Measurements from ENCODE around the gene TEPSIN.

TEPSIN gene

GRCh38 chr17:81200695-81201580 lies 37.9 kb downstream of the TEPSIN start:
- peak; percentile 66 for TF ChIP-seq CTCF (IDR thresholded peaks at IDR 0.05)
- no peak for TF ChIP-seq ZFX (IDR thresholded peaks at IDR 0.05; ENCODE audit: borderline replicate concordance)
- no peak overlapping the region for H3K27ac ChIP-seq

GRCh38 chr17:81200201-81200600 lies 38.7 kb downstream of the TEPSIN start:
- no peak for TF ChIP-seq ZFX (IDR thresholded peaks at IDR 0.05; ENCODE audit: borderline replicate concordance)
- no peak for TF ChIP-seq CTCF (IDR thresholded peaks at IDR 0.05)
- no peak overlapping the region for H3K27ac ChIP-seq

- H3K27ac ChIP-seq = no peak overlapping the region
- TF ChIP-seq CTCF (IDR thresholded peaks at IDR 0.05) = no peak
- TF ChIP-seq ZFX (IDR thresholded peaks at IDR 0.05; ENCODE audit: borderline replicate concordance) = no peak
These were observed 39.4 kb downstream of the TEPSIN start for GRCh38 chr17:81199482-81199830.

- H3K27ac ChIP-seq = no peak overlapping the region
- TF ChIP-seq ZFX (IDR thresholded peaks at IDR 0.05; ENCODE audit: borderline replicate concordance) (no peak), CTCF (IDR thresholded peaks at IDR 0.05) (no peak)
These were observed 39.9 kb downstream of the TEPSIN start for GRCh38 chr17:81198826-81199481.

- no peak overlapping the region for H3K27ac ChIP-seq
- TF ChIP-seq CTCF (IDR thresholded peaks at IDR 0.05) (no peak), ZFX (IDR thresholded peaks at IDR 0.05; ENCODE audit: borderline replicate concordance) (no peak)
These were observed 40.9 kb downstream of the TEPSIN start for GRCh38 chr17:81197831-81198490.

GRCh38 chr17:81197409-81197795 lies 41.5 kb downstream of the TEPSIN start:
- TF ChIP-seq CTCF (IDR thresholded peaks at IDR 0.05) (no peak), ZFX (IDR thresholded peaks at IDR 0.05; ENCODE audit: borderline replicate concordance) (no peak)
- no peak overlapping the region for H3K27ac ChIP-seq
